ENCODE measurements around the gene CD226.
"Not testable (repeated sequence)": the region's sequence is repeated elsewhere in the genome, so short reads cannot be mapped to it uniquely, and the experiment has no call there.

CD226 gene

GRCh38 chr18:69946608-69947155 lies 991 bp downstream of the CD226 start:
- no peak for TF ChIP-seq ZFX (IDR thresholded peaks at IDR 0.05; ENCODE audit: borderline replicate concordance)
- TF ChIP-seq CTCF (IDR thresholded peaks at IDR 0.05) = no peak
- H3K27ac ChIP-seq = no peak overlapping the region

DNA sequence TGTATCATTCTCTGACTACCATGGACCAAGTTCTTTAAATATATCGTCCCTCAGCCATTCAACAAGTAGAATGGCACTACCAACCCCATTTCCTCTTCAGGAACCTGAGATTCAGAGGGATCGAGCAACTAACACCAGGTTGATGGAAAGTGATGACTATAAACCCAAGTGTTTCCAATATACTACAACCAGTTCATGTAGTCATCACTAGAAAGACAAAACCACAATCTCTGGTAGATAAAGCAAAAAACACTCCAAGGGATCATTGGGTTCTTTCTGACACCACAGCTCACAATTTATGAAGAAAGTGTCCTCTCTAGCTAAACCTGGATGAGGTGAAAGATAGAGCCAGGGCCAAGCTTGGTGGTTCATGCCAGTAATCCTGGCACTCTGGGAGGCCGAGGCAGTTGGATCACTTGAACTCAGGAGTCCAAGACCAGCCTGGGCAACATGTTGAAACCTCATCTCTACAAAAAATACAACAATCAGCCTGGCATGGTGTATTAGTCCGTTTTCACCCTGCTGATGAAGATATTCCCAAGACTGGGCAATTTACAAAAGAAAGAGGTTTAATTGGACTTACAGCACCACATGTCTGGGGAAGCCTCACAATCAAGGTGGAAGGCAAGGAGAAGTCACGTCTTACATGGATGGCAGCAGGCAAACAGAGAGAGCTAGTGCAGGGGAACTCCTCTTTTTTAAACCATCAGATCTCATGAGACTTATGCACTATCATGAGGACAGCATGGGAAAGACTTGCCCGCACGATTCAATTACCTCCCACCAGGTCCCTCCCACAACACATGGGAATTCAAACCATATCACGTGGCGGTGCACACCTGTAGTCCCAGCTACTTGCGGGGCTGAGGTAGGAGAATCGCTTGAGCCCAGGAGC lies 2.2 kb downstream of the CD226 start:
- no peak for TF ChIP-seq CTCF (IDR thresholded peaks at IDR 0.05)
- TF ChIP-seq ZFX (IDR thresholded peaks at IDR 0.05; ENCODE audit: borderline replicate concordance) = no peak
- H3K27ac ChIP-seq = no peak overlapping the region

DNA sequence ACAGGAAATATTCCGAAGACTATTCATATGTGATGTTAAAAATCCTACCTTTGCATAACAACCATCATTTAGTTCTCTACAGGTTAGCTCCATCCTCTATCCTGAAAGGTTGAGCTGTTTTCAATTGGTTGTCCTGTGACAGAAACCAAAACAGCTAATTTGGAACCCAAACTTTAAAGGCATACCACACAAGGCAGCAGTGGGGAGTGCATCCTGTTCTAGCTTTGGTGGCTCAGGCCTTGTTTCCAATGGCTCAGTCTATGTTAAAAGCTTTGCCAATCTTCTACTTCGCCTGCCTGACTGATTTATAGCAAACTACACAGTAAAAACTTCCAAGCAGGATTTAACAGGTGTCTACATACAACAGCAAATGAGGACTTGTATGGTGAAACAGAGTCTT lies 3.2 kb downstream of the CD226 start:
- no peak overlapping the region for H3K27ac ChIP-seq
- TF ChIP-seq ZFX (IDR thresholded peaks at IDR 0.05; ENCODE audit: borderline replicate concordance) = no peak
- no peak for TF ChIP-seq CTCF (IDR thresholded peaks at IDR 0.05)

DNA sequence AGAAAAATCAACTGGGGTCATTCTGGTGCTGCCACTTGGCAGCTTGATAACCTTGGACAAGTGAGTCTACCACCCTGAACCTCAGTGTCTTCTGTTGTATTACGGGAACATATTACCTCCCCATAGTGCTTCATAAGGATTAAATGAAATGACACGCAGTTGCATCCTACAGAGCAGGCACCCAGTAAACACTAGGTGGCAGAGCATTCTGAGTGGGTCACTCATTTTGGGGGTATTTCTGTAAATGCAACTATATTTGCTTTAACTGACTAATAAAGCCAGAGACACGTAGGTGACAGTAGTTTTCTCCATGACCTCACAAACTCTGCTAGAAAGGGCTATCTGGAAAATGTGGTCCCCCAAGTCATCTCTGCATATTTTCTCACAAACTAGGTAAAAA lies 4.7 kb downstream of the CD226 start:
- H3K27ac ChIP-seq = no peak overlapping the region
- TF ChIP-seq CTCF (IDR thresholded peaks at IDR 0.05) (peak; percentile 15; the same call in 1 of the 2 replicates), ZFX (IDR thresholded peaks at IDR 0.05; ENCODE audit: borderline replicate concordance) (no peak)

DNA sequence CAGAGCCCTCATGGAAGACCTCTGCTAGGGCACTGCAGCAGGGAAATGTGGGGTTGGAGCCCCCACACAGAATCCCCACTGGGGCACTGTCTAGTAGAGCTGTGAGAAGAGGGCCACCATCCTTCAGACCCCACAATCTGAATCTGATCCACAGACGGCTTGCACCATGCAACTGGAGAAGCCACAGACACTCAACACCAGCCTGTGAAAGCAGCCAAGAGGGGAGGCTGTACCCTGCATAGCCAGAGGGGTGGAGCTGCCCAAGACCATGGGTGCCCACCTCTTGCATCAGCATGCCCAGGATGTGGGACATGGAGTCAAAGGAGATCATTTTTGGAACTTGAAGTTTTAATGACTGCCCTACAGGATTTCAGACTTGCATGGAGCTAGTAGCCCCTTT lies 6.5 kb downstream of the CD226 start:
- no peak for TF ChIP-seq ZFX (IDR thresholded peaks at IDR 0.05; ENCODE audit: borderline replicate concordance)
- no peak for TF ChIP-seq CTCF (IDR thresholded peaks at IDR 0.05)
- no peak overlapping the region for H3K27ac ChIP-seq

- H3K27ac ChIP-seq = not testable (repeated sequence)
Observed at GRCh38 chr18:69939812-69940211, 7.9 kb downstream of the CD226 start.

DNA sequence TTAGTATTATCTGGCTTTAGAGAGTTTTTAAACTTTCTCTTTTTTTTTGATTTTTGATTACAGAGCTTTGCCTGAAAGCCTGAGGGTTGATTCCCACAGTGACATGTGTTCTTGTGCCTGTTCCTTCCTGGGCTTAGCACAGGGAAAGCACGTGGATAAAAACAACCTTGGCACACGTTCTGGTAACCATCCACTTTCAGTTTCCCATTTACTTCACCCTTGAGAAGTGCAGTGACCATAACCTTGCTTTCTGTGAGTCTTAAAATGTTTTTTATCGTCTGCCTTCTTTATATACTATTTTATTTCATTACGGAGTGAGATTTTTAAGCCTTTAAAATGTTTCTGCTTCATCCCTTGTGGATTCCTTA lies 11.5 kb downstream of the CD226 start:
- H3K27ac ChIP-seq = no peak overlapping the region
- no peak for TF ChIP-seq CTCF (IDR thresholded peaks at IDR 0.05)
- no peak for TF ChIP-seq ZFX (IDR thresholded peaks at IDR 0.05; ENCODE audit: borderline replicate concordance)

Measured in 22Rv1 (cell line).